GM12801 (cell line): Measurements from ENCODE around the gene SLC9A1.

ENCODE experiments used
- CTCF ChIP-seq: IDR thresholded peaks from one replicate; pipeline ENCODE4 v1.5.1; 2011; ENCODE audit warnings: control low read depth; ENCODE audit not compliant: insufficient read length; ENCODE audit errors: extremely low read depth

Gene SLC9A1

GRCh38 chr1:27154991-27155781 is at the start of gene SLC9A1:
Gene SLC9A1 (minus strand): TSS chr1:27155125. CDS start chr1:27154334, 791 bp downstream.
- no peak for TF ChIP-seq CTCF

- no peak for TF ChIP-seq CTCF
Measured at GRCh38 chr1:27203946-27204345, 49.0 kb upstream of the SLC9A1 start.

- TF ChIP-seq CTCF, result no peak
Measured at GRCh38 chr1:27201295-27201694, 46.4 kb upstream of the SLC9A1 start.

GRCh38 chr1:27193194-27193593 is 38.3 kb upstream of the SLC9A1 start:
- no peak for TF ChIP-seq CTCF

- no peak for TF ChIP-seq CTCF
Measured at GRCh38 chr1:27192039-27192529, 37.2 kb upstream of the SLC9A1 start.

- no peak for TF ChIP-seq CTCF
Measured at GRCh38 chr1:27179979-27180378, 25.1 kb upstream of the SLC9A1 start.

- no peak for TF ChIP-seq CTCF
Measured at GRCh38 chr1:27179379-27179778, 24.5 kb upstream of the SLC9A1 start.
